MM.1S (cell line): ENCODE measurements around the gene RPS2.

Experiments used
- EZH2 ChIP-seq: fragments of 300-600 bp; sonication (generic); optimal IDR thresholded peaks from 2 replicates; pipeline ENCODE3; 2017; ENCODE audit warnings: low read depth, mild to moderate bottlenecking, antibody characterized with exemption, low read length, mixed read lengths
- TF ChIP-seq, protein P1 (sequence below): fragments of 300-600 bp; sonication (generic); IDR thresholded peaks from 2 replicates; pipeline ENCODE4 v1.5.1; 2016; ENCODE audit warnings: antibody characterized with exemption, low read length, mixed read lengths

DNA sequence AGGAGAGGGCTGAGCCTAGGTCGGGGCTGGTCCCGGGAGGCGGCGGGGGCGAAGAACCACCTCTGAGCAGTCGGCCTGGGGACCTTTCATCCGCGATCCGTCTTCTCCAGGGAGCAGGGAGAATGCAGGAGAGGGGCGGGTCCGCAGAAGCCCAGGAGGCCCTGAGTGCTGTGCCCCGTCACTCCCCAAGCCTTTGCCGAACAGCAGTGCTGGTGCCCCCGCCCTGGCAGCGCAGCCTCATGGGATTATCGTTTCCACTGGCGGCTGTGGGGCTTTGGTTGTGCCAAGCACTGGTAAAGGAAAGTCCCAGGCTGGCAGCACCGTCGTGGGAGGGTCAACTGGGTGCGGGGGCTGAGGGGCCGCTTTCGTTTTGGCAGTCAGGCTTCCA is 7.9 kb upstream of the RPS2 start:
- TF ChIP-seq, protein P1, sequence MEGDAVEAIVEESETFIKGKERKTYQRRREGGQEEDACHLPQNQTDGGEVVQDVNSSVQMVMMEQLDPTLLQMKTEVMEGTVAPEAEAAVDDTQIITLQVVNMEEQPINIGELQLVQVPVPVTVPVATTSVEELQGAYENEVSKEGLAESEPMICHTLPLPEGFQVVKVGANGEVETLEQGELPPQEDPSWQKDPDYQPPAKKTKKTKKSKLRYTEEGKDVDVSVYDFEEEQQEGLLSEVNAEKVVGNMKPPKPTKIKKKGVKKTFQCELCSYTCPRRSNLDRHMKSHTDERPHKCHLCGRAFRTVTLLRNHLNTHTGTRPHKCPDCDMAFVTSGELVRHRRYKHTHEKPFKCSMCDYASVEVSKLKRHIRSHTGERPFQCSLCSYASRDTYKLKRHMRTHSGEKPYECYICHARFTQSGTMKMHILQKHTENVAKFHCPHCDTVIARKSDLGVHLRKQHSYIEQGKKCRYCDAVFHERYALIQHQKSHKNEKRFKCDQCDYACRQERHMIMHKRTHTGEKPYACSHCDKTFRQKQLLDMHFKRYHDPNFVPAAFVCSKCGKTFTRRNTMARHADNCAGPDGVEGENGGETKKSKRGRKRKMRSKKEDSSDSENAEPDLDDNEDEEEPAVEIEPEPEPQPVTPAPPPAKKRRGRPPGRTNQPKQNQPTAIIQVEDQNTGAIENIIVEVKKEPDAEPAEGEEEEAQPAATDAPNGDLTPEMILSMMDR: no peak
- TF ChIP-seq EZH2: no peak
